HG03439 (cell line): Measurements from ENCODE around the gene ADH1A.
"Not testable (repeated sequence)": the region's sequence is repeated elsewhere in the genome, so short reads cannot be mapped to it uniquely, and the experiment has no call there.

Source experiments
- ATAC-seq: cut with Tn5 transposase; IDR thresholded peaks from one replicate; pipeline ENCODE4 v1.9.1; 2021; ENCODE audit warnings: mild to moderate bottlenecking, moderate library complexity; ENCODE audit not compliant: unreplicated experiment

ADH1A gene

GRCh38 chr4:99282731-99283130 lies 8.1 kb downstream of the ADH1A start:
- ATAC-seq, result no peak

- no peak for ATAC-seq
Measured at GRCh38 chr4:99281261-99281660, 9.5 kb downstream of the ADH1A start.

GRCh38 chr4:99276417-99276816 lies 14.4 kb downstream of the ADH1A start:
- no peak for ATAC-seq

DNA sequence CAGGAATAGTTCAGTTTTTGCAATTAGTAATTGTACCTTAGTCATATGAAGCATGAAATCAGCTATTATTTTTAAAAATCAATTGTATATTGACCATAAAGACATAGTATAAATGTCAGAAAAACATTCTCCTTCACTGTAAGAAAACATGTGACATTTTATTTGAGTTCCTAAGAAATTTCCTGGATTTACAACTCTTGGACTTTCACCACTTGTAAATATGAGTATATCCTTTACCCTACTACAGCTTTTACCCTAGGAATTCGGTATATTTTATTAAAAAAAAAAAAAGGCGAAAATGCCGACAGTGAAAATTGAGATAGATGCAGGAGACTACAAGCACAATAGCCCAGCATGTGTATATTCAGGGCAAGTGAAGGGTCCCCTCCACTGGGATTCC lies 14.9 kb downstream of the ADH1A start:
- no peak for ATAC-seq

DNA sequence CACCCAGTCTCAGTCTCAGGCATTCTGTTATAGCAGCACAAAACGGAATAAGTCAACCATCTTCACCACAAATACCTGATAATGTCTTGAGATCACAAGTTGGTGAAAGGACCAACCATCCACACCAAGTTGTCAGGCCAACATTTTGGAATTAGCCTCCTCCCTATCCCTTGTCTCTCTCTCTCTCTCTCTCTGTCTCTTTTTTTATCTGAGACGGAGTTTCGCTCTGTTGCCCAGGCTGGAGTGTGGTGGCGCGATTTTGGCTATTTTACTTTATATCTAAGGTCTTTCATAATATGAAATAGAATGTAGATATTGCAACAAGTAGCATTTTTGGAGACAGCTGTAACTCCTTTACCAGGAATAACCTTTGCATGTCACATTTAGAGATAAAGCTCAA lies 15.7 kb downstream of the ADH1A start:
- ATAC-seq, result no peak

GRCh38 chr4:99273704-99274103 lies 17.1 kb downstream of the ADH1A start:
- no peak for ATAC-seq

GRCh38 chr4:99264927-99265326 lies 25.9 kb downstream of the ADH1A start:
- ATAC-seq, result no peak

GRCh38 chr4:99252746-99253145 lies 38.0 kb downstream of the ADH1A start:
- no peak for ATAC-seq

- ATAC-seq, result no peak
Measured at GRCh38 chr4:99248714-99249113, 42.1 kb downstream of the ADH1A start.

GRCh38 chr4:99235955-99236354 lies 54.8 kb downstream of the ADH1A start:
- no peak for ATAC-seq

- ATAC-seq, result no peak
Measured at GRCh38 chr4:99234331-99235010, 56.3 kb downstream of the ADH1A start.

GRCh38 chr4:99233397-99233796 lies 57.4 kb downstream of the ADH1A start:
- ATAC-seq, result not testable (repeated sequence)

GRCh38 chr4:99228706-99229105 lies 62.1 kb downstream of the ADH1A start:
- ATAC-seq, result not testable (repeated sequence)

DNA sequence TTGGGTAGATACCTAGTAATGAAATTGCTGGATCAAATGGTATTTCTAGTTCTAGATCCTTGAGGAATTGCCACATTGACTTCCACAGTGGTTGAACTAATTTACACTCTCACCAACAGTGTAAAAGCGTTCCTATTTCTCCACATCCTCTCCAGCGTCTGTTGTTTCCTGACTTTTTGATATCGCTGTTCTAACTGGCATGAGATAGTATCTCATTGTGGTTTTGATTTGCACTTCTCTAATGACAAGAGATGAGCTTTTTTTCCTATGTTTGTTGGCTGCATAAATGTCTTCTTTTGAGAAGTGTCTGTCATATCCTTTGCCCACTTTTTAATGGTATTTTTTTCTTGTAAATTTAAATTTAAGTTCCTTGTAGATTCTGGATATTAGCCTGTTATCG lies 63.1 kb downstream of the ADH1A start:
- ATAC-seq, result not testable (repeated sequence)
